Naive thymus-derived CD8-positive, alpha-beta T cell (primary cell): ENCODE results near the gene PALM3. TPM values are rescaled to one million over a fixed set of nuclear protein-coding genes. Genes with fewer than 3 reads are reported as not detected.

Experiments
- ATAC-seq, 2 donors: fragments of 150-1000 bp; cut with Tn5 transposase in 1 of 2; sonication (Bioruptor Pico), chemical (Tn5 transposase) in 1 of 2; 1 replicate in 1 of 2; 2 replicates in 1 of 2; pipeline ENCODE4 v1.10.0; 2021; ENCODE audit warnings: mild to moderate bottlenecking in 2 of 2, moderate library complexity in 2 of 2
- POLR2A ChIA-PET: fragments of 350-600 bp; sonication (Branson Sonifier 250); formaldehyde crosslinking; loops from one replicate; lab custom pipeline; 2021; ENCODE audit warnings: antibody characterized with exemption; lab: Charles Lee
- DNase-seq, 10 donors: peaks; one replicate each; pipeline versions ENCODE4 v3.0.0 to v3.0.0-alpha.2; 2020 to 2022
- H3K27ac Mint-ChIP-seq, 10 donors: one replicate each; pipeline ENCODE4 v1.8.0; 2020 to 2022; ENCODE audit warnings: mild to moderate bottlenecking in 10 of 10, mixed read lengths in 10 of 10, moderate library complexity in 4 of 10, inconsistent platforms in 1 of 10
- H3K27me3 Mint-ChIP-seq, 5 donors: one replicate each; pipeline ENCODE4 v1.8.0; 2021 to 2022; ENCODE audit warnings: mixed read lengths in 5 of 5
- H3K36me3 Mint-ChIP-seq, 3 donors: one replicate each; pipeline ENCODE4 v1.8.0; 2020 to 2022; ENCODE audit warnings: mixed read lengths in 3 of 3, mild to moderate bottlenecking in 2 of 3, inconsistent platforms in 1 of 3
- H3K4me1 Mint-ChIP-seq, 4 donors: one replicate each; pipeline ENCODE4 v1.8.0; 2021 to 2022; ENCODE audit warnings: mixed read lengths in 4 of 4
- H3K4me3 Mint-ChIP-seq, 10 donors: one replicate each; pipeline ENCODE4 v1.8.0; 2020 to 2022; ENCODE audit warnings: mild to moderate bottlenecking in 10 of 10, mixed read lengths in 10 of 10, moderate library complexity in 6 of 10, inconsistent platforms in 1 of 10
- H3K9me3 Mint-ChIP-seq, 9 donors: one replicate each; pipeline ENCODE4 v1.8.0; 2020 to 2022; ENCODE audit warnings: mixed read lengths in 9 of 9, mild to moderate bottlenecking in 3 of 9, inconsistent platforms in 1 of 9, moderate library complexity in 1 of 9
- polyA plus RNA-seq, 3 donors: library from polyadenylated mRNA; unstranded; fragments of 300-500 nt; fragmentation: Illumina TruSeq; gene quantifications; one replicate each; pipeline ENCODE4 v1.2.3, GENCODE V29; 2021
- total RNA-seq, 8 experiments: library from RNA in 2 of 8; stranded (reverse) in 2 of 8; gene quantifications; one replicate each; pipeline ENCODE4 v1.2.3 and lab custom pipeline; 2021 to 2026

PALM3 gene
- total and polyA plus RNA-seq, 5 experiments from 2014 or later, result 0.13 TPM; not detected in 4

DNA sequence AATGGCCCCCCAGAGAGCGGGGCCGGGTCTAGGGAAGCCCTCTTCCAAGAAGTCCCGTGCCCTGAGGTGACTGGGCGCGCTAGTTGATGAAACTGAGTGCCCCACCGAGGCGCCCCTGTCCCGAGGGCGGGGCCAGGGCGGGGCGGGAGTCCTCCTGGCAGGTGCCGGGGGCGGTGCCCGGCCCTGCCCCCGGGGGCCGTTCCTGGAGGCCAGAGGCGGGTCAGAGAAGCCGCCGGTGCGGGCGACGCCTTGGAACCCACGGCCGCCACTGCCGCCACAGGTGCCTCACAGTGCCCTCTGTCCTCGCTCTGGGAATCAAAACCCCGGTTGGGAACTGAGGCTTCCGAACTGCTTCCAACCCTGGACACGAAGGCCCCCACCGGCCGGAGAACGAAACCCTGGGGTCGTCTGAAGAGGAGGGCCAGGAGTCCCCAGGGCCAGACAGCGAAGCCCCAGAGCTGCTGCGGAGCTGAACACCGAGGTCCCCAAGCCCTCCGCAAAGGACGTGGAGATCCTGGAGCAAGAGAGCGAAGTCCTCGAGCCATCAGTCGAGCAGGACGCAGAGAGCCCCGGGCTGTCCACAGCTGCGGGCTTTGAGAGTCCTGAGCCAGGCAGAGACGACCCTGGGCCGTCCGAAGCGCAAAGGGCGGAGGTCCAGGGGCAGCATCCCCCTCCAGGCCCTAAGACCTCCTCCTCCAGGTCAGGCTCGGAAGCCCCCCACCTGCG lies 10.8 kb upstream of the PALM3 start, which contains the start of gene MISP3:
TSS of gene MISP3 (plus strand) at position 252 of the 726 bp plus-strand sequence. CDS start 524 bp downstream, outside the sequence.
- Mint-ChIP-seq H3K27me3 (no peaks in the 10 kb centered on the region), H3K36me3 (no peaks in the 10 kb centered on the region), H3K27ac (peak within 1 kb of the TSS in 7 of 10 donors; percentile 57 to 97 (median 87)), H3K4me3 (peak within 1 kb of the TSS; percentile 84 to 97 (median 92)), H3K9me3 (no peaks in the 10 kb centered on the region), H3K4me1 (peaks cover 7 to 21% (median 17%) of the 10 kb centered on the region in 4 donors)
- peak in 1 of 2 donors; percentile 1 for ATAC-seq
- peak in 4 of 10 donors; percentile 13 to 26 (median 18) for DNase-seq
- POLR2A ChIA-PET, result interaction anchor here (0.5 to 1.6 kb wide), 13 partner anchors 15 to 348 kb away, joined by 3 to 10 read pairs (median 4); partner anchors contain the start of genes ASF1B, DCAF15, IL27RA and ZSWIM4

DNA sequence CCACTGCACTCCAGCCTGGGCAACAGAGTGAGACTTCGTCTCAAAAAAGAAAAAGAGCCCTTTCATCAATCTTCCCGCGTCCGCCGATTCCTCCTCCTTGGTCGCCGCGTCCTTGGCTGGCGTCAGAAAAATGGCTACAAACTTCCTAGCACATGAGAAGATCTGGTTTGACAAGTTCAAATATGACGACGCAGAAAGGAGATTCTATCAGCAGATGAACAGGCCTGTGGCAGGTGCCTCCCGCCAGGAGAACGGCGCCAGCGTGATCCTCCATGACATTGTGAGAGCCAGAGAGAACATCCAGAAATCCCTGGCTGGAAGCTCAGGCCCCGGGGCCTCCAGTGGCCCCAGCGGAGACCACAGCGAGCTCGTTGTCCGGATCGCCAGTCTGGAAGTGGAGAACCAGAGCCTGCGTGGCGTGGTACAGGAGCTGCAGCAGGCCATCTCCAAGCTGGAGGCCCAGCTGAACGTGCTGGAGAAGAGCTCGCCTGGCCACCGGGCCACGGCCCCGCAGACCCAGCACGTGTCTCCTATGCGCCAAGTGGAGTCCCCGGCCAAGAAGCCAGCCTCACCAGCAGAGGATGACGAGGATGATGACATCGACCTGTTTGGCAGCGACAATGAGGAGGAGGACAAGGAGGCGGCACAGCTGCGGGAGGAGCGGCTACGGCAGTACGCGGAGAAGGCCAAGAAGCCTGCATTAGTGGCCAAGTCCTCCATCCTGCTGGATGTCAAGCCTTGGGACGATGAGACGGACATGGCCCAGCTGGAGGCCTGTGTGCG lies 8.6 kb upstream of the PALM3 start:
- Mint-ChIP-seq H3K36me3 (no peaks in the 10 kb centered on the region), H3K27ac (no peak overlapping the region), H3K4me3 (peak overlapping the region in 4 of 10 donors; percentile 2 to 52 (median 19)), H3K9me3 (no peaks in the 10 kb centered on the region), H3K27me3 (peaks cover 0 to 4% (median 0%) of the 10 kb centered on the region in 5 donors), H3K4me1 (peaks cover 8 to 17% (median 17%) of the 10 kb centered on the region in 4 donors)
- POLR2A ChIA-PET, result interaction anchor here (0.6 to 1.6 kb wide), 5 partner anchors 10 to 189 kb away, joined by 3 to 10 read pairs (median 3); no protein-coding TSS in a partner anchor
- DNase-seq, result no peak
- no peak for ATAC-seq

DNA sequence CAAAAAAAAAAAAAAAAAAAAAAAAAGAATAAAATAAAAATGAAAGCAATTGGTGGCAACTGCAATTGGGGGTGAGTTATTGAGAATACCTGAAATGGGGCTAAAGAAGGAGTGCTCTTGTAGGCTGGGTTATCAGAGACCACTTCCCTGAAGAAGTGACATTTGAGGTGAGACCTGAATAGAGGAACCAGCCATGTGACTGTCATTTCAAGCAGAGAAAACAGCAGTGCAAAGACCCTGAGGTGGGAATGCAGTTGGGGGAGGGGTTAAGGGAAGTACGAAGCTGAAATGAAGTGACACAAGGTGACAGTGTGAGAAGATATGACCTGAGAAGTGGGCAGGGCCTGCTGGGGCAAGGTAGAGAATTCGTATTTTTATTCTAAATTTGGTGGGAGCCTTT lies 4.3 kb upstream of the PALM3 start:
- H3K4me1 Mint-ChIP-seq, result peaks cover 0 to 2% (median 0%) of the 10 kb centered on the region in 4 donors
- H3K27me3 Mint-ChIP-seq, result peaks cover 2 to 6% (median 5%) of the 10 kb centered on the region in 5 donors
- peak overlapping the region in 1 of 10 donors; percentile 36 for H3K27ac Mint-ChIP-seq
- H3K36me3 Mint-ChIP-seq, result peaks cover 0 to 3% (median 0%) of the 10 kb centered on the region in 3 donors
- H3K4me3 Mint-ChIP-seq, result no peak overlapping the region
- DNase-seq, result no peak
- POLR2A ChIA-PET, result interaction anchor here (0.5 to 0.8 kb wide), 3 partner anchors 13 to 81 kb away, joined by 3 to 11 read pairs (median 5); no protein-coding TSS in a partner anchor
- H3K9me3 Mint-ChIP-seq, result no peaks in the 10 kb centered on the region
- peak; percentile 16 to 35 for ATAC-seq

DNA sequence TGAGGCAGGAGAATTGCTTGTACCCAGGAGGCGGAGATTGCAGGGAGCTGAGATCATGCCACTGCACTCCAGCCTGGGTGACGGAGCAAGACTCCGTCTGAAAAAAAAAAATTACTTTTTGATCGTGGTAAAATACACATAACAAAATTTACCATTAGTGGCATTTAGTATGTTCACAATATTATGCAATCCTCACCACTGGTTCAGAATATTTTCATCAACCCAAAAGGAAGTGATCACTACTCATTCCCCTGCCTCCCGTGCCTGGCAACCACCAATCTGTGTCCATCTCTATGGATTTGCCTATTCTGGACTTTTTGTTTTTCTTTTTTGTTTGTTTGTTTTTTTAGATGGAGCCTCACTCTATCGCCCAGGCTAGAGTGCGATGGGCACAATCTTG lies 1.2 kb upstream of the PALM3 start:
- peak overlapping the region in 1 of 10 donors; percentile 7 for H3K27ac Mint-ChIP-seq
- POLR2A ChIA-PET, result no interaction called here
- no peak for DNase-seq
- no peaks in the 10 kb centered on the region for H3K9me3 Mint-ChIP-seq
- H3K4me1 Mint-ChIP-seq, result peaks cover 7 to 13% (median 11%) of the 10 kb centered on the region in 4 donors
- H3K36me3 Mint-ChIP-seq, result peaks cover 0 to 3% (median 0%) of the 10 kb centered on the region in 3 donors
- H3K4me3 Mint-ChIP-seq, result no peak overlapping the region
- ATAC-seq, result no peak
- peaks cover 18 to 36% (median 22%) of the 10 kb centered on the region in 5 donors for H3K27me3 Mint-ChIP-seq

DNA sequence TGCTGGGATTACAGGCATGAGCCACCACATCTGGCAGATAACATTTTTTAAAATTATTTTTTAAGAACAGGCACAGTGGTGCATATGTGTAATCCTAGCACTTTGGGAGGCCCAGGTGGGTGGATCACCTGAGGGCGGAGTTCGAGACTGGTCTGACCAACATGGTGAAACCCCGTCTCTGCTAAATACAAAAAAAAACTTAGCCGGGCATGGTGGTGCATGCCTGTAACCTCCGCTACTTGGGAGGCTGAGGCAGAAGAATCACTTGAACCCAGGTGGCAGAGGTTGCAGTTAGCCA lies 631 bp upstream of the PALM3 start:
- H3K36me3 Mint-ChIP-seq, result peaks cover 0 to 3% (median 0%) of the 10 kb centered on the region in 3 donors
- peaks cover 7 to 18% (median 15%) of the 10 kb centered on the region in 4 donors for H3K4me1 Mint-ChIP-seq
- H3K27me3 Mint-ChIP-seq, result peaks cover 18 to 41% (median 23%) of the 10 kb centered on the region in 5 donors
- no peak overlapping the region for H3K4me3 Mint-ChIP-seq
- POLR2A ChIA-PET, result no interaction called here
- ATAC-seq (no peak), DNase-seq (no peak)
- H3K9me3 Mint-ChIP-seq, result no peaks in the 10 kb centered on the region
- no peak overlapping the region for H3K27ac Mint-ChIP-seq

DNA sequence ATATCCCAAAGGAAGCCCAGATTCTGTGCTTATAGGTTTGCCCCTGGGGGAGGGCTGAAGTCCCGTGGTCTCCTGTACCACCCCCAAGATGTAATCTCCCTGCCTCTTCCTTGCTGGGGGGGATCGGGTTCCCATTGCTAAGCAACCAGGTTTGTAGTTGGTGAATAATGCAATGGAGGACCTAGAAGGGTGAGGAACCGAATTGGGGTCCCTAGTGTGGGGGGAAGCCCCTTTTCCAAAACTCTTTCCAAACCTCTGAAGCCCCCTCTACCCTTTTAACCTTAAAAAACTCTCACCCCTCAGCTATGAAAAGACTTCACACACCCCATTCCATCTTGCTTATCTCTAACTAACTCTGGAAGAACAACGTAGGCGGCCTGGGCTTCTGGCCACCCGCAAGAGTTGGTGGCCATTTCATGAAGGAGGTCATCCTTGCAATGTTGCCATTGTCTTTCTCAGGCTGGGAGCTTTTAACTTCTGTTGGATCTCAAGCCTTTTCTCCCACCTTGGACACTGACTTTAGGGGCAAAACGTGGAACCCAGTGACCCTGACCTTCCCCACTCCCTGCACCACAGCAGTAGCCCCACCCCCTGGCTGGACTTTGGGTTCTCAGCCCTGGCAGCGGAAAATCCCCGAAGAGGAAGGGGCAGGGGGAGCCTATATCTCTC lies 661 bp downstream of the PALM3 start:
- Mint-ChIP-seq H3K4me1 (peaks cover 10 to 23% (median 14%) of the 10 kb centered on the region in 4 donors), H3K4me3 (no peak overlapping the region), H3K9me3 (no peaks in the 10 kb centered on the region), H3K36me3 (peaks cover 0 to 3% (median 0%) of the 10 kb centered on the region in 3 donors), H3K27ac (peak overlapping the region in 1 of 10 donors; percentile 35), H3K27me3 (peaks cover 18 to 43% (median 25%) of the 10 kb centered on the region in 5 donors)
- POLR2A ChIA-PET, result no interaction called here
- ATAC-seq, result no peak
- DNase-seq, result no peak

DNA sequence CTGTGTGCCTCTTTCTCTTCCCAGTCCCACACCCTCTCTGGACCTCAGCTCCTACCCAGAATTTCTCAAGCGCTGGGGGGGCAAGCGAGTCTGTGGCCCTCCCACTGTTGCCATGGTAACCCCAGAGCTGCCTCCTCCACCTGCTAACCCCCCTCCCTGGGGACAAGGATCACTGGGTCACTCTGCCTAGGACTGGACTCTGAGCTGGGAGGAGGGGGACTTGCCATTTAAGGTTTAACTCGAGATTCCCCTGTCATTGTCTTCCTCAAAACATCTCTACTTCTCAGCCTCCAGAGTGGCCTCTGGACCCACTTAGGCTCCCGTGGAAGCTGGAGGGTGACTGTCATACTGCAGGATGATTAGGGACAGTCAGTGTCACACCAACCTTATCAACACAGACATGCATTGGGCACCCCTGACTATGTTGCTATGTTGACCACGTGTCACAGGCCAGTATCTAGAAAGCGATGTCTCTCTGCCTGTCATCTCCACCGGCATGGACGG lies 2.2 kb downstream of the PALM3 start:
- DNase-seq (no peak), ATAC-seq (no peak)
- H3K27ac Mint-ChIP-seq, result no peak overlapping the region
- H3K27me3 Mint-ChIP-seq, result peaks cover 18 to 43% (median 24%) of the 10 kb centered on the region in 5 donors
- POLR2A ChIA-PET, result interaction anchor here (1.2 to 1.5 kb wide), 2 partner anchors 28 to 29 kb away, joined by 3 to 4 read pairs; no protein-coding TSS in a partner anchor
- peaks cover 10 to 26% (median 16%) of the 10 kb centered on the region in 4 donors for H3K4me1 Mint-ChIP-seq
- peak overlapping the region in 1 of 10 donors; percentile 30 for H3K4me3 Mint-ChIP-seq
- peaks cover 0 to 3% (median 0%) of the 10 kb centered on the region in 3 donors for H3K36me3 Mint-ChIP-seq
- H3K9me3 Mint-ChIP-seq, result no peaks in the 10 kb centered on the region

DNA sequence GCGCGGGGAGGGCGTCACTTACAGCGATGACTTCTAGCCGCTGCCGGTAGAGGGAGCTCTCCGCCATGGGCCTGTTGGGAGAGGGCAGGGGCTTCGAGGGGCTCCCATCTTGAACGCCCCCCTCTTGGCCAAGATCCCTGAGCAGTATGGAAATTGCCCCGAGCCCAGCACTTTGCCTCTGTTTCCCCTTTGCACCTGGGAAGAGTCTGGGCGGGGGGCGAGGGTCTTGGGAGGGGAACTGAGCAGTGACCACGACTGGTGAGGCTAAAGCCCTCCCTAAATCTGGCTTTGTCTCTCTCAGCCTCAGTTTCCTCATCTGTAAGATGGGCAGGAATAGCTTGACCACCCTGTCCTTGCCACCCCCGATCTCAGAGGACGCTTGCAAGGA lies 2.8 kb downstream of the PALM3 start:
- H3K27ac Mint-ChIP-seq, result peak overlapping the region in 1 of 10 donors; percentile 27
- H3K36me3 Mint-ChIP-seq, result peaks cover 0 to 9% (median 0%) of the 10 kb centered on the region in 3 donors
- H3K4me3 Mint-ChIP-seq, result peak overlapping the region in 9 of 10 donors; percentile 26 to 83 (median 55)

DNA sequence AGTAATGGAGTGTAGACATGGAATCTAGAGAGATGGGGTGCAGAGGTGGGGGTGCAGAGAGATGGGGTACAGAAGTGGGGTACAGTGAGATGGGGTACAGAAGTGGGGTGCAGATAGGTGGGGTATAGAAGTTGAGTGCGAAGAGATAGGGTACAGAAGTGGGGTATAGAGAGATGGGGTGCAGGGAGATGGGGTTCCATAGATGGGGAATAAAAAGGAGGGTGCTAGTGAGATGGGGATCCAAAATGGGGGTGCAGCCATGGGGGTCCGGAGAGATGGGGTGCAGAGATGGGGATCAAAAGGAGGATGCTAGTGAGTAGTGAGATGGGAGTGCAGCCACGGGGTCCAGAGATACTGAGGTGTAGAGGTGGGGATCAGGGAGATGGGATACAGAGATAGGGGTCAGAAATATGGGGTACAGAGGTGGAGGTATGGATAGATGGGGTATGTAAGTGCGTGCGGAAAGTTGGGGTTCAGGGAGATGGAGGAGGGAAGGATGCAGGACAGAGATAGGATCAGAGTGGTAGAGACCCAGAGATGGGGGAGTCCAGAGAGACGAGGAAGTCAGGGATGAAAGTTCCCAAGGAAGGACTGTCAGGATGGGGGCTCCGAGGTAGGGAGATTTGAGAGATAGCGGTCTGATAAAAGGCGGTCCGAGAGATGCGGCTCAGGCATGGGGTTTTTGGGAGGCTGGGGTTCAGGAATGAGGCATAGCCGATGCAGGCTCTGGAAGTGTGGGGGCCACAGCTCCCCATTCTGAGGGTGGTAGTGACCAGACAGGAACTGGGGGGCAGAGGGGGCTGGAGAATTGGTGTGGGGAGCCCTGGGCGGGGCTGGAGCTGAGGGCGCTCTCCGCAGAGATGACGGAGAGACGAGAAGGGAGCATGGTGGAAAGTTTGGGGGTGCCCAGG lies 3.4 kb downstream of the PALM3 start:
- peaks cover 18 to 43% (median 24%) of the 10 kb centered on the region in 5 donors for H3K27me3 Mint-ChIP-seq
- H3K4me1 Mint-ChIP-seq, result peaks cover 10 to 28% (median 20%) of the 10 kb centered on the region in 4 donors
- peak overlapping the region in 3 of 10 donors; percentile 13 to 69 (median 27) for H3K27ac Mint-ChIP-seq
- POLR2A ChIA-PET, result interaction anchor here (0.5 to 1.5 kb wide), 4 partner anchors 11 to 88 kb away, joined by 3 to 5 read pairs (median 4); no protein-coding TSS in a partner anchor
- peak overlapping the region; percentile 27 to 83 (median 60) for H3K4me3 Mint-ChIP-seq
- ATAC-seq (peak in 1 of 2 donors; percentile 62), DNase-seq (no peak)
- no peaks in the 10 kb centered on the region for H3K9me3 Mint-ChIP-seq
- peaks cover 0 to 12% (median 0%) of the 10 kb centered on the region in 3 donors for H3K36me3 Mint-ChIP-seq

More for the DNA sequence above, 2.8 kb downstream of the PALM3 start:
- ATAC-seq (peak in 1 of 2 donors; percentile 52), DNase-seq (peak in 9 of 10 donors; percentile 21 to 60 (median 48))
- POLR2A ChIA-PET, result interaction anchor here (0.5 to 1.5 kb wide), 4 partner anchors 12 to 29 kb away, joined by 3 to 5 read pairs (median 4); no protein-coding TSS in a partner anchor
- Mint-ChIP-seq H3K27me3 (peaks cover 18 to 43% (median 24%) of the 10 kb centered on the region in 5 donors), H3K9me3 (no peaks in the 10 kb centered on the region), H3K4me1 (peaks cover 10 to 28% (median 18%) of the 10 kb centered on the region in 4 donors)

DNA sequence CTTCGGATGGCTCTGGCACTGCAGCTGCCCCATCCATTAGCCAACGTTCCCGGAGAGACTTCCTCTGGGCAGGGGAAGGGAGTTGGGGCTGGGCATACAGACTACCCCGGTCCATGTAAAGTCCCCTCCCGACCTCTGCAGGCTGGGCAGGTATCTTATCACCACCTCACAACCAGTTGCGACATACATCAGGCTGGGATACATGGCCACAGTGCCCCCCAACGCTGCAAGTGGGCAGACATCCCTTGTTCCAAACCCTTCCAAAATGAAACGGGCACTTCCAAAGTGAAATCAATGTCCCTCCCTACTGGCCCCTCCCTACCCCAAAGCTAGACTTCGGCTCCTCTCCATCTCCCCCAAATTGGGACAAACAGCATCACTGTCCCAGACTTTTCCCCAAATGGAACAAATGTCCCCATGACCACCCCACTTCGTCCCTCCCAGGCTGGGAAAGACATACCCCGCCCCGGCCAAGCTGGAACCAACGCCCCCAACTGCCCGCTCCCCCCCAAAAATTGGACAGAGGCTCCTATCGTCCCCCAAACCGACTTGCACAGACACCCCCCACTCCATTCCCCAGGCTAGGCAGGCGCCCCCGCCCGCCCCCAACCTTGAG lies 5.0 kb downstream of the PALM3 start:
- no peak for DNase-seq
- Mint-ChIP-seq H3K9me3 (peaks cover 0 to 2% (median 0%) of the 10 kb centered on the region in 9 donors), H3K4me3 (peak overlapping the region; percentile 14 to 69 (median 51)), H3K27ac (peak overlapping the region in 1 of 10 donors; percentile 68), H3K27me3 (peaks cover 18 to 43% (median 24%) of the 10 kb centered on the region in 5 donors), H3K36me3 (peaks cover 0 to 27% (median 12%) of the 10 kb centered on the region in 3 donors), H3K4me1 (peaks cover 10 to 28% (median 20%) of the 10 kb centered on the region in 4 donors)
- no peak for ATAC-seq
- POLR2A ChIA-PET, result interaction anchor here (0.8 to 1.1 kb wide), 2 partner anchors 12 to 26 kb away, joined by 3 to 4 read pairs; partner anchors contain the start of gene IL27RA
